Measurements from ENCODE around the gene RNF213. TPM values are rescaled to one million over a fixed set of nuclear protein-coding genes. Genes with fewer than 3 reads are reported as not detected.

RNF213 gene
- total and polyA plus RNA-seq, 4 donors: 18.2 to 104 (median 33.5) TPM

GRCh38 chr17:80308692-80309517 lies 48.3 kb downstream of the RNF213 start (continued):
- TF ChIP-seq ATF3 (IDR thresholded peaks at IDR 0.05): no peak
- no peak for TF ChIP-seq JUND (IDR thresholded peaks at IDR 0.05)

- no peaks in the 10 kb centered on the region for H3K27me3 ChIP-seq (ENCODE audit: control insufficient read depth in 4 of 4, insufficient read depth in 4 of 4, low read length in 3 of 4)
- 96% methylated on average over 22 of the region's 22 CpGs for WGBS
- H3K9ac ChIP-seq (ENCODE audit: low read depth in 1 of 2, low read length in 2 of 2): no peak overlapping the region
- H3K4me1 ChIP-seq (ENCODE audit: control insufficient read depth in 4 of 4, insufficient read depth in 4 of 4, low read length in 3 of 4): no peaks in the 10 kb centered on the region
- no peak for TF ChIP-seq JUND (IDR thresholded peaks at IDR 0.05)
- TF ChIP-seq YY1 (IDR thresholded peaks at IDR 0.05): no peak
- TF ChIP-seq GABPA (IDR thresholded peaks at IDR 0.05 in 1 of 2, conservative IDR thresholded peaks at IDR 0.05 in 1 of 2): no peak
- no peak for TF ChIP-seq REST (IDR thresholded peaks at IDR 0.05)
- no peak for TF ChIP-seq RAD21 (IDR thresholded peaks at IDR 0.05)
- H3K36me3 ChIP-seq (ENCODE audit: control insufficient read depth in 4 of 4, insufficient read depth in 3 of 4, low read depth in 1 of 4, low read length in 3 of 4): peaks cover 18 to 55% (median 39%) of the 10 kb centered on the region in 4 donors
- no peak overlapping the region for H3K4me3 ChIP-seq (ENCODE audit: low read depth in 1 of 3, low read length in 3 of 3)
- no peaks in the 10 kb centered on the region for H3K9me3 ChIP-seq (ENCODE audit: control insufficient read depth in 4 of 4, low read length in 3 of 4)
- DNase-seq (ENCODE audit: low spot score): no peak
- H3K27ac ChIP-seq (ENCODE audit: low read depth in 1 of 2, low read length in 2 of 2): no peak overlapping the region
These were observed 50.7 kb downstream of the RNF213 start for GRCh38 chr17:80311216-80311827.

- no peak overlapping the region for H3K27ac ChIP-seq (ENCODE audit: low read depth in 1 of 2, low read length in 2 of 2)
- no peak for DNase-seq (ENCODE audit: low spot score)
- H3K4me1 ChIP-seq (ENCODE audit: control insufficient read depth in 4 of 4, insufficient read depth in 4 of 4, low read length in 3 of 4): no peaks in the 10 kb centered on the region
- no peak overlapping the region for H3K9ac ChIP-seq (ENCODE audit: low read depth in 1 of 2, low read length in 2 of 2)
- H3K36me3 ChIP-seq (ENCODE audit: control insufficient read depth in 4 of 4, insufficient read depth in 3 of 4, low read depth in 1 of 4, low read length in 3 of 4): peaks cover 18 to 58% (median 45%) of the 10 kb centered on the region in 4 donors
- no peak overlapping the region for H3K4me3 ChIP-seq (ENCODE audit: low read depth in 1 of 3, low read length in 3 of 3)
- 97% methylated on average over 12 of the region's 12 CpGs for WGBS
- no peaks in the 10 kb centered on the region for H3K9me3 ChIP-seq (ENCODE audit: control insufficient read depth in 4 of 4, low read length in 3 of 4)
- no peaks in the 10 kb centered on the region for H3K27me3 ChIP-seq (ENCODE audit: control insufficient read depth in 4 of 4, insufficient read depth in 4 of 4, low read length in 3 of 4)
- TF ChIP-seq HNF4A (conservative IDR thresholded peaks at IDR 0.05): no peak
- no peak for TF ChIP-seq CTCF (IDR thresholded peaks at IDR 0.05; ENCODE audit: low read depth, low read length, missing input control)
- no peak for TF ChIP-seq JUND (IDR thresholded peaks at IDR 0.05)
- TF ChIP-seq NR2F2 (IDR thresholded peaks at IDR 0.05): no peak
- TF ChIP-seq YY1 (IDR thresholded peaks at IDR 0.05): no peak
- no peak for TF ChIP-seq RXRA (IDR thresholded peaks at IDR 0.05)
- no peak for TF ChIP-seq REST (IDR thresholded peaks at IDR 0.05)
- no peak for TF ChIP-seq TAF1 (conservative IDR thresholded peaks at IDR 0.05)
These were observed 52.0 kb downstream of the RNF213 start for GRCh38 chr17:80312621-80313135.

Data from liver (tissue), 9 donors.